Activated naive CD8-positive, alpha-beta T cell (primary cell): ENCODE measurements around the gene AFF1.
"Not testable (repeated sequence)": the region's sequence is repeated elsewhere in the genome, so short reads cannot be mapped to it uniquely, and the experiment has no call there.

Experiments
- H3K27ac Mint-ChIP-seq: one replicate; pipeline ENCODE4 v1.8.0; 2021; ENCODE audit warnings: mixed read lengths
- H3K27me3 Mint-ChIP-seq: one replicate; pipeline ENCODE4 v1.8.0; 2021; ENCODE audit warnings: mixed read lengths
- H3K36me3 Mint-ChIP-seq: one replicate; pipeline ENCODE4 v1.8.0; 2021; ENCODE audit warnings: mixed read lengths
- H3K4me1 Mint-ChIP-seq: one replicate; pipeline ENCODE4 v1.8.0; 2021; ENCODE audit warnings: low read depth, mixed read lengths
- H3K4me3 Mint-ChIP-seq: one replicate; pipeline ENCODE4 v1.8.0; 2021; ENCODE audit warnings: mild to moderate bottlenecking, mixed read lengths
- H3K9me3 Mint-ChIP-seq: one replicate; pipeline ENCODE4 v1.8.0; 2021; ENCODE audit warnings: low read depth, mixed read lengths

AFF1 gene

GRCh38 chr4:87003266-87003665, 68.5 kb downstream of the AFF1 start:
- Mint-ChIP-seq H3K9me3 (no peaks in the 10 kb centered on the region), H3K4me3 (no peak overlapping the region), H3K27me3 (no peaks in the 10 kb centered on the region), H3K27ac (no peak overlapping the region), H3K4me1 (peaks cover 39% of the 10 kb centered on the region), H3K36me3 (no peaks in the 10 kb centered on the region)

DNA sequence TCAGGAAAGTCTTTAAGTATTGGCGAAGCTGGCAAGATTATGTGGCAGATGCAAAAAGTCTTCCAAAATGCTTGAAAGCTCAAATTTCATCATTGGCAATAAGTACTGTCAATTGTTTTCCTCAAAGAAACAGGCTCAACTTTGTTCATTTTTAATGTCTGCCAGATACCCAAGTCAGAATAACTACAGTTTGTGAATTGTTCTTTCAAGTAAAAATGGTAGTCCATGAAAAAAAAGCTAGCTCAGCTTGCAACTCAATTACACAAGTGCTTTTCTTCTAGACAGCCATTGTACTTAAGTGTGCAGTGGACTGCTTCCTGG, 70.5 kb downstream of the AFF1 start:
- peak overlapping the region; percentile 98 for H3K27ac Mint-ChIP-seq
- H3K4me1 Mint-ChIP-seq, result peaks cover 48% of the 10 kb centered on the region
- H3K27me3 Mint-ChIP-seq, result no peaks in the 10 kb centered on the region
- peak overlapping the region; percentile 97 for H3K4me3 Mint-ChIP-seq
- no peaks in the 10 kb centered on the region for H3K36me3 Mint-ChIP-seq
- H3K9me3 Mint-ChIP-seq, result no peaks in the 10 kb centered on the region

DNA sequence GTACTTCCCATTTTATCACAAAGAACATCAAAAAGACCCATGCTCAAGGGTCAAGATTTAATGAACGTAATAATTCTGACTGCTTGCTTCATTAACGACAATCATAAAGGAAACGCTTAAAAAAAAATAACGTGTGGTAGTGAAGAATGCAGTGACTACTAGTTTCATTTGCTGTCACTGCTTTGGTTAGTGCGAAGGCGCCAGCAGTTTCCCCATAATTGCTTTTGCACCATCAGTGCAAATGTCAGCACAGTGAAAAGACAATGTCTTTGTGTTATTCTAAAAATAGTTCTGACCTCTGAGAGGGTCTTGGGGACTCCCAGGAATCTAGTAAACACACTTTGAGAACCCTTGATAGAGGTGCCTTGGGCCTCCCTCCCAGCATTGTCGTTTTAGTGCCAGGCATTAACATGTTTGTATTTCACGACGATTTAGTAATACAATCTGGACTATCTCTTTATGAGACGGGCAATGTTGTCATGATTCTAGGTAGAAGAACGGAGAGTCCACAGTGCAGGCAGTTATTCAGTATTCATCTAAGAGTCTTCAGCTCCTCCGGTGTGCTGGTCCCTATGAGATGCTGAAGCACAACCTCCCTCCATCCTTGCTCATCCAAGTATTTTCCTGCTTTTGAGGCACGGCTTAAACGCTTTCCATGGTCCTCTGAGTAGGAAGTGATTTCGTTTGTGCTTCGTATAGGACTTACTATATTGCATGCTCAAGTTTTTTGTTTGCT, 71.0 kb downstream of the AFF1 start:
- H3K27ac Mint-ChIP-seq, result peak overlapping the region; percentile 98
- H3K27me3 Mint-ChIP-seq, result no peaks in the 10 kb centered on the region
- no peaks in the 10 kb centered on the region for H3K36me3 Mint-ChIP-seq
- peak overlapping the region; percentile 97 for H3K4me3 Mint-ChIP-seq
- H3K9me3 Mint-ChIP-seq, result no peaks in the 10 kb centered on the region
- peaks cover 47% of the 10 kb centered on the region for H3K4me1 Mint-ChIP-seq

DNA sequence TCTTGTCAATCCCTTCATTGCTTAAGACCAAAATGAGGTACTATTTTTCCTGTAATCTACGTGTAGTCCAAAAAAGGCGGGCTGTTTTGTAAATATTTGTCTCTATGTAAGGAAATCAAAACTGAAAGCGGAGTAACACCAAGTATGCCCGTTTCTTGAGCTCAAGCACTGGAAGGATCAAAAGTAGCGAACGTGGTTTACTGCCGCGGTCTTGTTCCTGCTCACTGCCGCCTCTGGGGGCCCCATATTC, 71.5 kb downstream of the AFF1 start:
- Mint-ChIP-seq H3K27me3 (no peaks in the 10 kb centered on the region), H3K4me1 (peaks cover 51% of the 10 kb centered on the region), H3K4me3 (peak overlapping the region; percentile 97), H3K27ac (peak overlapping the region; percentile 98), H3K9me3 (no peaks in the 10 kb centered on the region), H3K36me3 (no peaks in the 10 kb centered on the region)

GRCh38 chr4:87006676-87007527, 72.1 kb downstream of the AFF1 start:
- Mint-ChIP-seq H3K9me3 (no peaks in the 10 kb centered on the region), H3K36me3 (no peaks in the 10 kb centered on the region), H3K4me3 (peak overlapping the region; percentile 97), H3K4me1 (peaks cover 57% of the 10 kb centered on the region), H3K27ac (peak overlapping the region; percentile 98), H3K27me3 (no peaks in the 10 kb centered on the region)

- Mint-ChIP-seq H3K4me1 (peaks cover 65% of the 10 kb centered on the region), H3K4me3 (peak overlapping the region; percentile 97), H3K27ac (peak overlapping the region; percentile 92), H3K27me3 (no peaks in the 10 kb centered on the region), H3K36me3 (no peaks in the 10 kb centered on the region), H3K9me3 (no peaks in the 10 kb centered on the region)
These were observed 73.0 kb downstream of the AFF1 start for GRCh38 chr4:87007528-87008446.

DNA sequence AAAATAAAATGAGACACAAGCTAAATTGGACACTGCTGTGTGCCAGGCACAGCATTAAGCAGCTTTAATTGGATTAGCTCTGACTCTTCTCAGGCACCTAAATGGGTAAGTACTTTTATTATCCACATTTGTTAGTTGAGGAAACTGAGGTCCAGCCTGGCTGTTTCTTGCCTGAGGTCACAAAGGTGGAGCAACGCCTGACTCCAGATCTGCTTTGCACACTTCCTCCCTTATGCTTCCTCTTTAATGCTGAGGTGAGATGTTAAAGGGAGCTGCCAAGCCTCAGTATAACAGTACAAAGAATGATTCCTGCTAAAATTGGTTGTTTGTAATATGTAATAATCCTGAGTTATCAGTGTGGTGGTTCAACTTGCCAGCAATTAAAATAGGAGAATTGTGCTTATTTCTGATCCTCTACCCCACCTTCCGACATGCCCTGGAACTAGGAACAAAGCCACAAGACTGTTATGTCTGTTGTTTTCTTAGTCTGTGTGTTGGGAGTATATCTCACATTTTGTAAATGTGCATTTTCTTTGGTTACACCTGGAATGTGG, 74.4 kb downstream of the AFF1 start:
- peak overlapping the region; percentile 71 for H3K4me3 Mint-ChIP-seq
- no peaks in the 10 kb centered on the region for H3K27me3 Mint-ChIP-seq
- peaks cover 77% of the 10 kb centered on the region for H3K4me1 Mint-ChIP-seq
- H3K9me3 Mint-ChIP-seq, result no peaks in the 10 kb centered on the region
- no peaks in the 10 kb centered on the region for H3K36me3 Mint-ChIP-seq
- no peak overlapping the region for H3K27ac Mint-ChIP-seq

- no peaks in the 10 kb centered on the region for H3K9me3 Mint-ChIP-seq
- no peak overlapping the region for H3K4me3 Mint-ChIP-seq
- H3K36me3 Mint-ChIP-seq, result no peaks in the 10 kb centered on the region
- H3K27ac Mint-ChIP-seq, result no peak overlapping the region
- peaks cover 81% of the 10 kb centered on the region for H3K4me1 Mint-ChIP-seq
- H3K27me3 Mint-ChIP-seq, result no peaks in the 10 kb centered on the region
These were observed 75.4 kb downstream of the AFF1 start for GRCh38 chr4:87010192-87010591.

- Mint-ChIP-seq H3K27ac (peak overlapping the region; percentile 16), H3K4me1 (peaks cover 76% of the 10 kb centered on the region), H3K36me3 (no peaks in the 10 kb centered on the region), H3K9me3 (no peaks in the 10 kb centered on the region), H3K4me3 (peak overlapping the region; percentile 6), H3K27me3 (no peaks in the 10 kb centered on the region)
These were observed 76.7 kb downstream of the AFF1 start for GRCh38 chr4:87011340-87012034.

- H3K4me1 Mint-ChIP-seq, result peaks cover 84% of the 10 kb centered on the region
- H3K4me3 Mint-ChIP-seq, result peak overlapping the region; percentile 9
- no peak overlapping the region for H3K27ac Mint-ChIP-seq
- no peaks in the 10 kb centered on the region for H3K36me3 Mint-ChIP-seq
- H3K27me3 Mint-ChIP-seq, result no peaks in the 10 kb centered on the region
- H3K9me3 Mint-ChIP-seq, result no peaks in the 10 kb centered on the region
These were observed 77.6 kb downstream of the AFF1 start for GRCh38 chr4:87012265-87012953.

GRCh38 chr4:87012954-87013308, 78.1 kb downstream of the AFF1 start:
- H3K36me3 Mint-ChIP-seq, H3K9me3 Mint-ChIP-seq, H3K27ac Mint-ChIP-seq, H3K27me3 Mint-ChIP-seq, H3K4me3 Mint-ChIP-seq: not testable (repeated sequence)
- peaks cover 88% of the 10 kb centered on the region for H3K4me1 Mint-ChIP-seq

DNA sequence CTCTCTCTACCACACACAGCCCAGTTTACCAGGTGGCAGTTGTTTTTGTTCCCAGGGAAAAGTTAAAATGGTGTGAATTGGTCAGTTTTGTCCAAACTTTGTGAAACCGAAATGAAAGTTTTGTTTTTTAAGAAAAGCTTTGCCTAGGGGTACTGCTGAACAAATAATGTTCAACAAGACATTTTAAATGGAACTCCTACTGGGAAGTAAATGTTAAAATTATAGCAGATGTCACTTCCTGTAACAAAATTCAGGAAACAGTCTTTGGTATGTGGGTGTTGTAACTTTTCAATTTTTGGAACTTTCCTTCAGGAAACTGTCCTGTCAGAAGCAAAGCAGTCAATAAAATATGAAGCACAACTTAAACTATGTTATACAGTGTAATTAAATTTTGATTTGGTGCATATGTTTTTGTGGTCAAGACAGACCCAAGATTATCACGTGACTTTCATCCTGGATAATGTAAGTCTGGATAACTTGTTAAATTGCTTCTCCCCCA, 79.5 kb downstream of the AFF1 start:
- no peaks in the 10 kb centered on the region for H3K27me3 Mint-ChIP-seq
- no peaks in the 10 kb centered on the region for H3K9me3 Mint-ChIP-seq
- H3K27ac Mint-ChIP-seq, result peak overlapping the region; percentile 41
- peak overlapping the region; percentile 24 for H3K4me3 Mint-ChIP-seq
- H3K4me1 Mint-ChIP-seq, result peaks cover 86% of the 10 kb centered on the region
- H3K36me3 Mint-ChIP-seq, result peaks cover 2% of the 10 kb centered on the region

DNA sequence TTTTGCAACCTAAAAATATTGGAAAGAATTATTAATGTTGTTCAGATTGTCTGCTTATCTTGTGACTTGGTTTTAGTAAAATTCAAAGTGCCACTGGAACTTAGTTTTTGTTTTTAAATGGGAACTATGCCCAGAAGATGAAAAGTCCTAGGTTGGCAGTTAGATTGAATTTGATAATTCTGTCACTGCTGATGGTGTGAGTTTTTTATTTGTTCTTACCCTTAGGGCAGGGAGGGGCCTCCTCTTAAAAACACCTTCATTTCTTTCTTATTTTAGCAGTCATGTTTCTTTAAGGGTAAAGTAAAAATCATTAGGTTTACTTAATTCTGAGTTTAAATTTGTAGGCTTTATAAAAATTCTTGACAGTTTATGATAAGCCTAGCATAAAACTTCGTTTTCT, 80.6 kb downstream of the AFF1 start:
- Mint-ChIP-seq H3K27me3 (no peaks in the 10 kb centered on the region), H3K36me3 (peaks cover 5% of the 10 kb centered on the region), H3K4me1 (peaks cover 86% of the 10 kb centered on the region), H3K4me3 (no peak overlapping the region), H3K27ac (no peak overlapping the region), H3K9me3 (no peaks in the 10 kb centered on the region)
